ENCODE measurements around the gene RAB23. TPM values are rescaled to one million over a fixed set of nuclear protein-coding genes. Genes with fewer than 3 reads are reported as not detected.
A peak's percentile ranks its signal among the peaks of the same experiment; 100 is the strongest.

Gene RAB23
- total and polyA plus RNA-seq, 2 experiments from 2014 or later = 11.9 to 14.7 TPM

DNA sequence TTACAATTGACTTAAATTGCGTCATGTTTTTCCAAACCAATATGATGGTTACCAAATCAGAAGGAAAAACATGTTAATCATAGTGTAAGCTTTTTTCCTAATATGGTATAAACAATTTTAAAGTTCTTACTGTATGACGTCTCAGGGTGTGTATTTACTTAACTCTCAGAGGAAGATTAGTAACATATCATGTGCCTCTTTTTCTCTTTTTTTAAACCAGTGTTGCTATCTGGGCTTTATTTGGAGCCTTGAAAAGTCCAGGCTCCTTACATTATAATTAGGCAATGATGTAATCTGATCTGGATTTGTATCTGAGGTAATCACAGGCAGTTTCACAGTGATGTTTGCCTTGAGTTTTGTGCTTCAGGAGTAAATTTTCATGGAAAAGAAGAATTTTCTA lies 20.4 kb upstream of the RAB23 start:
- no peaks in the 10 kb centered on the region for H3K4me1 ChIP-seq (ENCODE audit: low read depth)
- no peak overlapping the region for H3K4me3 ChIP-seq
- no peaks in the 10 kb centered on the region for H3K36me3 ChIP-seq
- DNase-seq (ENCODE audit: low read depth in 1 of 2, low spot score in 1 of 2) = peak in 1 of 2 donors; percentile 90
- TF ChIP-seq, protein P1, sequence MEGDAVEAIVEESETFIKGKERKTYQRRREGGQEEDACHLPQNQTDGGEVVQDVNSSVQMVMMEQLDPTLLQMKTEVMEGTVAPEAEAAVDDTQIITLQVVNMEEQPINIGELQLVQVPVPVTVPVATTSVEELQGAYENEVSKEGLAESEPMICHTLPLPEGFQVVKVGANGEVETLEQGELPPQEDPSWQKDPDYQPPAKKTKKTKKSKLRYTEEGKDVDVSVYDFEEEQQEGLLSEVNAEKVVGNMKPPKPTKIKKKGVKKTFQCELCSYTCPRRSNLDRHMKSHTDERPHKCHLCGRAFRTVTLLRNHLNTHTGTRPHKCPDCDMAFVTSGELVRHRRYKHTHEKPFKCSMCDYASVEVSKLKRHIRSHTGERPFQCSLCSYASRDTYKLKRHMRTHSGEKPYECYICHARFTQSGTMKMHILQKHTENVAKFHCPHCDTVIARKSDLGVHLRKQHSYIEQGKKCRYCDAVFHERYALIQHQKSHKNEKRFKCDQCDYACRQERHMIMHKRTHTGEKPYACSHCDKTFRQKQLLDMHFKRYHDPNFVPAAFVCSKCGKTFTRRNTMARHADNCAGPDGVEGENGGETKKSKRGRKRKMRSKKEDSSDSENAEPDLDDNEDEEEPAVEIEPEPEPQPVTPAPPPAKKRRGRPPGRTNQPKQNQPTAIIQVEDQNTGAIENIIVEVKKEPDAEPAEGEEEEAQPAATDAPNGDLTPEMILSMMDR (IDR thresholded peaks at IDR 0.05; ENCODE audit: low read depth, low read length) = no peak
- H3K27ac ChIP-seq = no peak overlapping the region
- no peaks in the 10 kb centered on the region for H3K27me3 ChIP-seq
- H3K9me3 ChIP-seq (ENCODE audit: low read depth) = no peaks in the 10 kb centered on the region

DNA sequence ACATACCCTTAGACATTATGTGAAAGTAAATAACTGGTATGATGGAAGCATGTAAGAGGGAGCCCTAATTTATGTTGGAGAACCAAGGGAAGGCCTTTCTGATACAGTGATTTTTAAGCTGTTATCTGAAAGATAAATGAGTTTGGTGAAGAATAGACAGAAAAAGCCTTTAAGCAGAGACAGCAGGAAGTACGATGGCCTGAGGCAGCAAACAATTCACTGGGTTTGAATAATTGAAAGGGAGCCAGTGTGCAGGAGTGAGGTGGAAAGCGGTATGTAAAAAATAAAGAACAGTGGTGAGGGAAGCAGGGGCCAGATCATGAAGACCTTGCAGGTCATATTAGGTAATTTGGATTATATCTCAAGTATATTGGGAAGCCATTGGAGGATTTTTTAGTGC lies 4.1 kb upstream of the RAB23 start:
- Histone ChIP-seq H3K4me3 (no peak overlapping the region), H3K36me3 (no peaks in the 10 kb centered on the region), H3K27me3 (no peaks in the 10 kb centered on the region), H3K27ac (no peak overlapping the region), H3K4me1 (ENCODE audit: low read depth) (peaks cover 5% of the 10 kb centered on the region), H3K9me3 (ENCODE audit: low read depth) (no peaks in the 10 kb centered on the region)
- TF ChIP-seq, protein P1 (IDR thresholded peaks at IDR 0.05; ENCODE audit: low read depth, low read length) = no peak
- no peak for DNase-seq (ENCODE audit: low read depth in 1 of 2, low spot score in 1 of 2)

GRCh38 chr6:57224769-57225515 lies 2.8 kb upstream of the RAB23 start:
- Histone ChIP-seq H3K4me1 (ENCODE audit: low read depth) (peaks cover 10% of the 10 kb centered on the region), H3K27ac (no peak overlapping the region), H3K4me3 (no peak overlapping the region), H3K36me3 (no peaks in the 10 kb centered on the region), H3K27me3 (no peaks in the 10 kb centered on the region), H3K9me3 (ENCODE audit: low read depth) (no peaks in the 10 kb centered on the region)
- TF ChIP-seq, protein P1 (IDR thresholded peaks at IDR 0.05; ENCODE audit: low read depth, low read length) = no peak
- peak in 1 of 2 donors; percentile 70 for DNase-seq (ENCODE audit: low read depth in 1 of 2, low spot score in 1 of 2)

GRCh38 chr6:57222743-57223077 lies 603 bp upstream of the RAB23 start:
- Histone ChIP-seq H3K27ac (peak overlapping the region; percentile 78), H3K4me3 (peak overlapping the region; percentile 94), H3K27me3 (no peaks in the 10 kb centered on the region), H3K9me3 (ENCODE audit: low read depth) (no peaks in the 10 kb centered on the region), H3K4me1 (ENCODE audit: low read depth) (peaks cover 10% of the 10 kb centered on the region), H3K36me3 (no peaks in the 10 kb centered on the region)
- TF ChIP-seq, protein P1 (IDR thresholded peaks at IDR 0.05; ENCODE audit: low read depth, low read length) = no peak
- no peak for DNase-seq (ENCODE audit: low read depth in 1 of 2, low spot score in 1 of 2)

DNA sequence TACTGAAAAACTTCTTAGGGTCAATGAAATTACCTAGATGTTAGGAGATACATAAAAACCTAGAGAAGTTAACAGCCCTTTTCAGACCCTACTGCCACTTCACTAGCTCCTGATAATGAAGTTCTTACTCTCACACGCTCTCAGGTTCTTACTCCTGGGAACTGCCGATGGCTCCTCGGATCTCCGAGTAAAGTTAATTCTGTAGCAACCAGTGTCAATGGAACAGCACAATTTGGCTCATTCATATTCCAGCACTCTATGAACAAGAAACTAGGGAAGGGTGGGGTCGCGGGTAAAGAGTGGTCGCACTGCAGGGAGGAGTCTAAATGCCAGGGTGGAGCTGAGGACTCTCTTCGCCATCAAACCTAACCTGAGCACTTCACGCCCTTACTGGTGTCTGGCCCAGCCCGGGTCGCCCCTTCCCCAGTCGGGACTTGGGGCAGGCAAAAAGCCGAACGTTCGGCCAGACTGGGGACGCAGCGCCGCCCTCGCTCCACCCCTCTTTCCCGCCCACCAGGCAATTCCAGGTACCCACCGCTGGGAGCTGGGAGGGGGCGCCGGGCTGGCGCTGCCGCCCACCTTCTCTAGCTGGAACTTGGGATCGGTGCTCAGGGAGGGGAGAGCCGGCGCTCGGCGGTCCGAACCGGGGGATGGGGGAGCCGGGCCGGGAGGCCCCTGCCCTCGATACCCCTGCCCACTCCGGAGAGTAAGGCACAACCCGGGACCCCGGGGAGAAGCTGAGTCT lies 744 bp downstream of the RAB23 start:
- H3K36me3 ChIP-seq = no peaks in the 10 kb centered on the region
- DNase-seq (ENCODE audit: low read depth in 1 of 2, low spot score in 1 of 2) = peak; percentile 73 to 83
- TF ChIP-seq, protein P1 (IDR thresholded peaks at IDR 0.05; ENCODE audit: low read depth, low read length) = peak; percentile 41
- no peaks in the 10 kb centered on the region for H3K27me3 ChIP-seq
- peaks cover 10% of the 10 kb centered on the region for H3K4me1 ChIP-seq (ENCODE audit: low read depth)
- H3K27ac ChIP-seq = peak overlapping the region; percentile 78
- peak overlapping the region; percentile 94 for H3K4me3 ChIP-seq
- no peaks in the 10 kb centered on the region for H3K9me3 ChIP-seq (ENCODE audit: low read depth)

Measured in cardiac muscle cell (in vitro differentiated cells and primary cell).